ENCODE measurements around the gene NPHS1.

DNA sequence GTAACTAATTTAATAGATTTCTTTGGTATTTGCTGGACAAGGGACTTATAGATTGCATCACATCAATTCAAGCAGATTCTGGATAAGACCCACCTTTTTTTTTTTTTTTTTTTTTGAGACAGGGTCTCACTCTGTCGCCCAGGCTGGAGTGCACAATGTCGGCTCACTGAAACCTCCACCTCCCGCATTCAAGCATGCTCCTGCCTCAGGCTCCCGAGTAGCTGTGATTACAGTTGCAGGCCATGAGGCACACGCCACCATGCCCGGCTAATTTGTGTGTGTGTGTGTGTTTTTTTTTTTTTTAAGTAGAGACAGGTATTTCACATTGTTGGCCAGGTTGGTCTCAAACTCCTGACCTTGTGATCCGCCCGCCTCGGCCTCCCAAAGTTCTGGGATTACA is 35.5 kb downstream of the NPHS1 start:
- TF ChIP-seq, protein P1, sequence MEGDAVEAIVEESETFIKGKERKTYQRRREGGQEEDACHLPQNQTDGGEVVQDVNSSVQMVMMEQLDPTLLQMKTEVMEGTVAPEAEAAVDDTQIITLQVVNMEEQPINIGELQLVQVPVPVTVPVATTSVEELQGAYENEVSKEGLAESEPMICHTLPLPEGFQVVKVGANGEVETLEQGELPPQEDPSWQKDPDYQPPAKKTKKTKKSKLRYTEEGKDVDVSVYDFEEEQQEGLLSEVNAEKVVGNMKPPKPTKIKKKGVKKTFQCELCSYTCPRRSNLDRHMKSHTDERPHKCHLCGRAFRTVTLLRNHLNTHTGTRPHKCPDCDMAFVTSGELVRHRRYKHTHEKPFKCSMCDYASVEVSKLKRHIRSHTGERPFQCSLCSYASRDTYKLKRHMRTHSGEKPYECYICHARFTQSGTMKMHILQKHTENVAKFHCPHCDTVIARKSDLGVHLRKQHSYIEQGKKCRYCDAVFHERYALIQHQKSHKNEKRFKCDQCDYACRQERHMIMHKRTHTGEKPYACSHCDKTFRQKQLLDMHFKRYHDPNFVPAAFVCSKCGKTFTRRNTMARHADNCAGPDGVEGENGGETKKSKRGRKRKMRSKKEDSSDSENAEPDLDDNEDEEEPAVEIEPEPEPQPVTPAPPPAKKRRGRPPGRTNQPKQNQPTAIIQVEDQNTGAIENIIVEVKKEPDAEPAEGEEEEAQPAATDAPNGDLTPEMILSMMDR (conservative IDR thresholded peaks at IDR 0.05 in 1 of 2, IDR thresholded peaks at IDR 0.05 in 1 of 2; ENCODE audit: extremely low read depth in 1 of 2, insufficient read depth in 1 of 2, low read depth in 1 of 2, low read length in 2 of 2): no peak
- TF ChIP-seq EZH2 (IDR thresholded peaks at IDR 0.05; ENCODE audit: borderline replicate concordance, low read length): no peak
